ENCODE results near the gene PBXIP1. TPM values are rescaled to one million over a fixed set of nuclear protein-coding genes. Genes with fewer than 3 reads are reported as not detected.

The PBXIP1 gene
- 74.6 and 104 TPM in 2 replicates for total RNA-seq

DNA sequence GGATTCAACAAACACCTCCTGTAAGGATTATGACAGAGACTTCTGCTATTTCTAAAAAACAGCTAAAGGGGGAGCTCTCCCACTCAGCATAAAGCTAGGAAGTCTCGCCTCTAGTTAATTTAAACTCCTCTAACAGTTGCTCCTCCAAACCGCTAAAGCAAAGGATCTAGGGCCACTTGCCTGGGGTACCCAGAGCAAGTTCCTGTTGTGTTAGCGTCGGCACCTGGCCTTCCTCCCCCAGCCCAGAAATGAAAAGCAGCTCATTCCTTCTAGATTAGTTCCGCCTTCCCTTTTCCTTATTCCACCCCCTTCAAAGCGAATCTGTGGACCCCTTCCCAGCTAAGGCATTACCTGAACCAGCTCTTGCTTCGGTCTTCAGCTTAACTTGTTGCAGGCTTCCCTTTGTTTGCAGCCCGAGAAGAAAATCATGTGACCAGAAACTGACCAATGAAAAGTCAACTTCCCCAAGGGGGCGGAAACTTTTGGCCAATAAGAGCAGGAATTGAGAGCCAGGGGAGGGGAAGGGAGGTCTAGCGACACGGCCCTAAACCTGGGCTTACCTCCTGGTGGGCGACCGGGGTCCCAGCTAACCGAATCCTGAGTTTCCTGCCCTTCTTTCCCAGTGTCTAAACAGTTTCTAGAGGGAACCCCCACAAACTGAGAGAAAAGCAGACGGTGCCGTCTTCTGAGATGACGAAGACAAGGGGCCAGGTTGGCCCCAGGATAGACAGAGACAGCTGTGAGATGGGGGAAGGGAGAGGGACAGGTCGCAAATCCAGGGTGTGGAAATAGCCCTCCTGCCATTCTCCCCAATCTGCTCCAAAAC is at the start of gene PBXIP1:
TSS of gene PBXIP1 (minus strand) at position 382 of the 826 bp plus-strand sequence. CDS start 2,378 bp downstream, outside the sequence.

DNA sequence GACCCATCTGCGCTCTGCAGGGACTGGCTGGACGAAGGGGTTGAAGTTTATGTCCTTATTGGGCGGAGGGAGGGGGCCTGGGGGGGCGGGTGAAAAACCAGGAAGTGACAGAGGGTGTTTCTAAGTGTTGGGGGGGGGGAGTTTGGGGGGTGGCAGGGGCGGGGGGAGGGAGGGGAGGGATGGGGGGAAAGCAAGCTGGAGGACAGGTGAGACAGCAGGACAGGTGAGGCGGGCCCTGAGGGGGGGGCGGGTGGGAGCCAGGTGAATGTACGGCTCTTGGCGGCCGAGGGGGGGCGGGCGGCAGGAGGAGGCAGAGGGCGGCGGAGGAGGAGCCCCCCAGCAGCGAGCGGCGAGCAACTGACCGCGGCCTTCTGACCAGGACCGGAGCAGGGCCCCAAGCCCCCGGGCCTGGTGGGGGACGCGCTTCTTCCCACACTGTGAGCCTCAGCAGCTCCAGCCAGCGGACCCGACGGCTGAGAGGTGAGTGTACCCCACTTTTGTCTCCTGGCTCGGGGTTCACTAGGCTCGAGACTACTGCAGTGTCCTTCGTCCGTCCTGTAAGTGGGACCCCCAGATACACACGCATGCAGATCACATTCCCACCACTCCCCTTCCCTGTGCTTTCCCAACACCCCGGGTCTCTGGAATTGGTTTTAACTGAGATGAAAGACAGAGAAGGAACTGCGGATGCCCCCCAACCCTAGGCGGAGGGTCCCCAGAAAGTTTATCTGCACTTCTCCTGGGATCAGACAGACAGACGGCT is 46.7 kb upstream of the PBXIP1 start, which contains the start of gene ZBTB7B:
TSS of gene ZBTB7B (plus strand) at position 339 of the 763 bp plus-strand sequence. CDS start 11,859 bp downstream, outside the sequence.

GRCh38 chr1:154993572-154994268 is 37.8 kb upstream of the PBXIP1 start, which contains the start of gene LENEP:
LENEP (plus strand) TSS chr1:154993586; CDS start chr1:154993608, 22 bp downstream.

DNA sequence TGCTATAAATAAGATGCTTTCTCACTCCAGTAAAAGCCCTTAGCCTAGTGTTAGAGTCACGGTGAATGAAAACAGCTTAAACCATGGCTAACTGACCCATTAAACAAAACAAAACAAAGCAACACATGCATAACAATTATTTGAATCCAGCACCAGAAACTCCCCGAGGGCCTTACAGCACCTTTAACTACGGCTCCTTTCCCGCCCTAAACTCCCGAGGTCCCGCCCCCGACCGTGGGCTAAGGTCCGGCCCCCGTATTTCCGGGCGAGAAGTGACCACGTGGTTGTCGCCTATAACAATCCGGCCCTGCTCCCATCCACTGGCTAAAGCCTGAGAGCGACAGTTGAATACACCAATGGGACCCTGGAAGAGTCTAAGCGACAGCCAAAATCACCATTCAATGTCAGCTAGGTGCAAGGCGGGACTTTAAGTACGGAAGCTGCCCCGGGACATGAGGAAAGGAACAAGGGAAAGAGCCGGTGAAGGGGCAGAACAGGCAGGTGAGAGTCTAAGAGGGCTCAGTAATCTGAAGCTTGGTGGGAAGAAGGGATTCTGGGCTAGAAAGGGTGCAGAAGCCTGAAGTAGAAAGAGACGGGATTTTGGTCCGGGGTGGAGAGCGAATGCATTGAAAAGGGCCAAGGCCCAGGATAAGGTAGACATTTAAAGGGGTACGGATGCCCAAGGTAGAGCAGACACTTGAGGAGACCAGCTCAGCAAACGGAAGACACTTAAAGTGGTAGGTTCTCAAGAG is 27.2 kb upstream of the PBXIP1 start, which contains the start of gene FLAD1:
TSS of gene FLAD1 (plus strand) at position 448 of the 752 bp plus-strand sequence. CDS start 351 bp downstream, outside the sequence.

GRCh38 chr1:154974102-154974807 is 18.4 kb upstream of the PBXIP1 start, which contains the start of gene CKS1B:
CKS1B (plus strand) TSS chr1:154974681; CDS start chr1:154974746, 65 bp downstream.

DNA sequence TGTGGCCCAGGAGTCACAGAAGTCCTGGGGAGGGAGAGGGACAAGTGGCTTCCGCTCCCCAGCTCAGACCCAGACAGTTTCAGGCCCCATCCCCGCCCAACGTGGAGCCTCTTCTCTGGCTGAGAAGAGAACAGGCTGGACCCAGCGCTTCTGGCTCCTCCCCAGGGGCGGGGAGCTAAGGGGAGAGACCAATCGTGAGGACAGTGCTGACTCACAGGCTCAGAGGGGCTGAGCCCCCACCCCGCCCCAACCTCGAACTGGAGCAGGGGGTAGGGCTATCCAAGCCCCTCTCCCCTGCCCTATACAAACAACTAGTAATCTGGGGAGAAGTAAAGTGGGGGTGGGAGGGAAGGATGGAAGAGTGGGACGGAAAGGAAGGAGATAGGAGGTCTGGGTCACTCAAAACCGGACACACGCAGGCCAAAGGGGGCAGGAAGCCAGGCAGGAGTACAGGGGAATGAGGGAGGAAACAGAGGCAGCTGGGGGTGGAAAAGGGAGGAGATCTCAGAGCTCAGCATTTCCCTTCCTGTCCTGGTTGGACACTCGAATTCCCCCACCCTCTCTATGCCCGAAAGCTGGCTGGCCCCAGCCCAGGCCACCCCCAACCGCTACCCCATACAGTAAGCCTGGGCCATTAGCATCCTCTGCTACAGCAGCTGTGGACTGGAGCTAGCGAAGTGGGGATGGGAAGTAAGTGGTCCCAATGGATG is 14.9 kb upstream of the PBXIP1 start, which contains the start of gene SHC1:
TSS of gene SHC1 (minus strand) at position 117 of the 710 bp plus-strand sequence. CDS start 221 bp downstream, outside the sequence.

GRCh38 chr1:154961207-154962155 is 5.6 kb upstream of the PBXIP1 start, which contains the start of gene PYGO2:
PYGO2 (minus strand) TSS chr1:154961782; CDS start chr1:154961576, 206 bp downstream.

GRCh38 chr1:154936555-154937084 is 19.3 kb downstream of the PBXIP1 start, which contains the start of gene PMVK:
PMVK (minus strand) TSS chr1:154936719; CDS start chr1:154936685, 34 bp downstream.

Other genes with a start within 250 kb of the PBXIP1 start
- gene KCNN3, start 85.8 kb downstream of the PBXIP1 start, total RNA-seq: 0.16 and 1.5 TPM in 2 replicates
- 8.6 and 10.6 TPM in 2 replicates for gene PMVK, start 19.4 kb downstream of the PBXIP1 start, total RNA-seq
- gene PYGO2, start 5.7 kb upstream of the PBXIP1 start, total RNA-seq: 7.7 and 18.3 TPM in 2 replicates
- gene SHC1, start 14.6 kb upstream of the PBXIP1 start, total RNA-seq: 159 and 342 TPM in 2 replicates
- 56.2 and 86.6 TPM in 2 replicates for gene CKS1B, start 18.6 kb upstream of the PBXIP1 start, total RNA-seq
- 16.8 and 25.1 TPM in 2 replicates for gene FLAD1, start 27.2 kb upstream of the PBXIP1 start, total RNA-seq
- gene LENEP, start 37.5 kb upstream of the PBXIP1 start, total RNA-seq: 0.76 TPM in 1 of 2 replicates, not detected in the other
- gene ZBTB7B, start 46.7 kb upstream of the PBXIP1 start, total RNA-seq: 7.6 and 11.1 TPM in 2 replicates
- under 0.01 and 0.13 TPM in 2 replicates for gene DCST2, start 77.7 kb upstream of the PBXIP1 start, total RNA-seq
- gene DCST1, start 77.7 kb upstream of the PBXIP1 start, total RNA-seq: not detected in 2 replicates
- 241 and 324 TPM in 2 replicates for gene ADAM15, start 95.2 kb upstream of the PBXIP1 start, total RNA-seq
- gene EFNA4, start 107.6 kb upstream of the PBXIP1 start, total RNA-seq: 4.2 and 13.6 TPM in 2 replicates
- 1.3 and 1.8 TPM in 2 replicates for gene EFNA3, start 122.7 kb upstream of the PBXIP1 start, total RNA-seq
- 99.7 and 161 TPM in 2 replicates for gene EFNA1, start 171.8 kb upstream of the PBXIP1 start, total RNA-seq
- gene SLC50A1, start 179.8 kb upstream of the PBXIP1 start, total RNA-seq: 22.8 and 26.1 TPM in 2 replicates
- gene DPM3, start 184.4 kb upstream of the PBXIP1 start, total RNA-seq: 20.9 and 56.7 TPM in 2 replicates
- gene KRTCAP2, start 217.2 kb upstream of the PBXIP1 start, total RNA-seq: 96.2 and 98.4 TPM in 2 replicates
- gene TRIM46, start 217.8 kb upstream of the PBXIP1 start, total RNA-seq: 1.6 and 4.5 TPM in 2 replicates

All from bladder microvascular endothelial cell (primary cell).